ENCODE results near the gene ZSWIM6. TPM values are rescaled to one million over a fixed set of nuclear protein-coding genes. Genes with fewer than 3 reads are reported as not detected.

The ZSWIM6 gene
- total RNA-seq, 1 experiment from 2014 or later: 10.0 TPM

DNA sequence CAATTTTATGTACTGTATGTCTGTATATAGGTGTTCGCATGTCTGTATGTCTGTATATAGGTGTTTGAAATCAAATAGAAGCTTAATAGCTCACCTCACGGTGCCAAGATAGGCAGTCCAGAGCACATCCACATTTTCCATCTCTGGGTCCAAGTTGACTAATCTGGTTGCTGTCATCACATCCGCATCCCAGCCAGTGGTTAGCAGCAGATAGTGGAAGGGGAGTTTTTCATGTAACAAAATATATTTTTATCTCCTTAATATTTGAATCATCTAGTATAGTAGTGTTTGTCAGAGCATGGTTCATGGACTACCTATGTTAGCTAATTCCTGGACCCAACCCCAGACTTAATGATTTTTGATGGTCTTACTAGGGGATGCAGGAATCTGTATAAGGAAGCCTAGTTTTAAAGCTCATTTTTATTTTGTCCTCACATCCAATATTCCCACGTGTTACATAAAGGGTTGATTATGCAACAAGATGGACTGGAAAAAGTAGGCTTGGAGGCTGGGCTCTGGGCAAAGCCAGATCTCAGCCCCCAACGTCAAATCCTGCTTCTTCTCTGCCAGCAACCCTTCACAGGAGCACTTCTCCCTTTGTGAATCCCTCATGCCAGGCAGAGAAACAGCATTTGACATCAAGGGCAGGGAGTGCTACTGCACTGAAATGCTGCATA lies 219.7 kb downstream of the ZSWIM6 start:
- BruUV-seq (replicated peaks): no TSS peak
- Mint-ChIP-seq H3K27me3 (ENCODE audit: insufficient read depth, unreplicated experiment) (no peaks in the 10 kb centered on the region), H3K36me3 (ENCODE audit: insufficient read depth, unreplicated experiment) (peaks cover 5% of the 10 kb centered on the region), H3K27ac (ENCODE audit: unreplicated experiment) (no peak overlapping the region), H3K9me3 (ENCODE audit: unreplicated experiment) (peaks cover 12% of the 10 kb centered on the region), H3K4me1 (ENCODE audit: low read depth, unreplicated experiment) (peaks cover 6% of the 10 kb centered on the region), H3K4me3 (ENCODE audit: unreplicated experiment) (no peak overlapping the region)
- Histone ChIP-seq H3K4me3 (ENCODE audit: low read depth, low read length) (no peak overlapping the region), H3K9me3 (no peaks in the 10 kb centered on the region), H3K36me3 (ENCODE audit: control insufficient read depth, insufficient read depth, low read length) (no peaks in the 10 kb centered on the region), H3K27me3 (replicated peaks; ENCODE audit: control insufficient read depth, insufficient read depth, low read length) (no peaks in the 10 kb centered on the region), H3K4me1 (no peaks in the 10 kb centered on the region)
- TF ChIP-seq, protein P1, sequence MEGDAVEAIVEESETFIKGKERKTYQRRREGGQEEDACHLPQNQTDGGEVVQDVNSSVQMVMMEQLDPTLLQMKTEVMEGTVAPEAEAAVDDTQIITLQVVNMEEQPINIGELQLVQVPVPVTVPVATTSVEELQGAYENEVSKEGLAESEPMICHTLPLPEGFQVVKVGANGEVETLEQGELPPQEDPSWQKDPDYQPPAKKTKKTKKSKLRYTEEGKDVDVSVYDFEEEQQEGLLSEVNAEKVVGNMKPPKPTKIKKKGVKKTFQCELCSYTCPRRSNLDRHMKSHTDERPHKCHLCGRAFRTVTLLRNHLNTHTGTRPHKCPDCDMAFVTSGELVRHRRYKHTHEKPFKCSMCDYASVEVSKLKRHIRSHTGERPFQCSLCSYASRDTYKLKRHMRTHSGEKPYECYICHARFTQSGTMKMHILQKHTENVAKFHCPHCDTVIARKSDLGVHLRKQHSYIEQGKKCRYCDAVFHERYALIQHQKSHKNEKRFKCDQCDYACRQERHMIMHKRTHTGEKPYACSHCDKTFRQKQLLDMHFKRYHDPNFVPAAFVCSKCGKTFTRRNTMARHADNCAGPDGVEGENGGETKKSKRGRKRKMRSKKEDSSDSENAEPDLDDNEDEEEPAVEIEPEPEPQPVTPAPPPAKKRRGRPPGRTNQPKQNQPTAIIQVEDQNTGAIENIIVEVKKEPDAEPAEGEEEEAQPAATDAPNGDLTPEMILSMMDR (IDR thresholded peaks at IDR 0.05; ENCODE audit: insufficient read depth in 1 of 2, low read depth in 1 of 2, low read length in 1 of 2, severe bottlenecking in 1 of 2, unreplicated experiment in 1 of 2): no peak
- no peak for DNase-seq
- intact Hi-C loops (cut with micrococcal nuclease; ENCODE audit: unreplicated experiment): no loop called here
- ChIA-PET POLR2A (no interaction called here), CTCF (no interaction called here)

DNA sequence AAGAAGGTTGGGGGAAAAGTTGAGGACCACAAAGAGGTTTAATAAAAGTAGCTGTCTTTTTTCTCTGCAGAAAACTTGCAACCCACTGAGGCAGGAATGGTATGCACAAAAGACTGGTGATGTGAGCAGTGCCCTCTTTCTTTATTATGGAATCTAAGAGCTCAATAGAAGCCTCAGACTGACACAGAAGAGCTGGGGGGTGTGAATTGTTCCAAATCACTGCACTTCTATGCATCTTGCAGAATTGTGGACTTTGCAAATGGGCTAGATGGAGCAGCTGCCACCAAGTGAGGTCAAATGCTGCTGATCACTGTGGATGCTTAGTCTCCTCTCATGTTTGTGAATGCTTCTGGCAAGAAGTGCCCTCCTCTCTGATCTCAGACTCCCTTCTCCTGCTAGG lies 227.1 kb downstream of the ZSWIM6 start:
- H3K27ac Mint-ChIP-seq (ENCODE audit: unreplicated experiment): no peak overlapping the region
- no TSS peak for BruUV-seq (replicated peaks)

DNA sequence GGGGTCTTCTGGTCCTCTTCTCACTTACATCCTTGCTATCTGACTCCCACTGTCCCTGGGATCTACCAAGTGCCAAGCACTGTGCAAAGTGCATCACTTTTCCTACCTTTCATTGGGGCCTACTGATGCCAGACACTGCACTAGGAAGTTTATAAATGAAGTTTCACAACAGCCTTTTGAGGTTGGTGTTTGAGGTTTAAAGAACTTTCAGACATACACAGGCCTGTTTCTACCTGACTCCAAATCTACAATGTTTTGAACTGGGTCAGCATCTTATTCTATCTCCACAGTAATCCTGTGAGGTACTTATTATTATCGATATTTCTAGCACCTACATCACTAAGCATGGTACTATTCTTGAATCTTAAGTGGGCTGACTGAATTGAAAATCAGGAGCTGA lies 227.7 kb downstream of the ZSWIM6 start:
- Mint-ChIP-seq H3K27me3 (ENCODE audit: insufficient read depth, unreplicated experiment) (no peaks in the 10 kb centered on the region), H3K36me3 (ENCODE audit: insufficient read depth, unreplicated experiment) (no peaks in the 10 kb centered on the region), H3K4me3 (ENCODE audit: unreplicated experiment) (no peak overlapping the region), H3K4me1 (ENCODE audit: low read depth, unreplicated experiment) (peaks cover 6% of the 10 kb centered on the region), H3K9me3 (ENCODE audit: unreplicated experiment) (peaks cover 9% of the 10 kb centered on the region), H3K27ac (ENCODE audit: unreplicated experiment) (no peak overlapping the region)
- POLR2A ChIA-PET: no interaction called here
- TF ChIP-seq, protein P1 (IDR thresholded peaks at IDR 0.05; ENCODE audit: insufficient read depth in 1 of 2, low read depth in 1 of 2, low read length in 1 of 2, severe bottlenecking in 1 of 2, unreplicated experiment in 1 of 2): no peak
- Histone ChIP-seq H3K27me3 (replicated peaks; ENCODE audit: control insufficient read depth, insufficient read depth, low read length) (no peaks in the 10 kb centered on the region), H3K4me1 (no peaks in the 10 kb centered on the region), H3K36me3 (ENCODE audit: control insufficient read depth, insufficient read depth, low read length) (no peaks in the 10 kb centered on the region), H3K4me3 (ENCODE audit: low read depth, low read length) (no peak overlapping the region), H3K9me3 (no peaks in the 10 kb centered on the region)
- no TSS peak for BruUV-seq (replicated peaks)
- intact Hi-C loops (cut with micrococcal nuclease; ENCODE audit: unreplicated experiment): no loop called here
- DNase-seq: no peak
- CTCF ChIA-PET: no interaction called here

More for the DNA sequence above, 227.1 kb downstream of the ZSWIM6 start:
- TF ChIP-seq, protein P1 (IDR thresholded peaks at IDR 0.05; ENCODE audit: insufficient read depth in 1 of 2, low read depth in 1 of 2, low read length in 1 of 2, severe bottlenecking in 1 of 2, unreplicated experiment in 1 of 2): no peak
- Histone ChIP-seq H3K9me3 (no peaks in the 10 kb centered on the region), H3K36me3 (ENCODE audit: control insufficient read depth, insufficient read depth, low read length) (no peaks in the 10 kb centered on the region), H3K4me1 (no peaks in the 10 kb centered on the region), H3K4me3 (ENCODE audit: low read depth, low read length) (no peak overlapping the region), H3K27me3 (replicated peaks; ENCODE audit: control insufficient read depth, insufficient read depth, low read length) (no peaks in the 10 kb centered on the region)
- POLR2A ChIA-PET: no interaction called here
- no peak overlapping the region for H3K4me3 Mint-ChIP-seq (ENCODE audit: unreplicated experiment)
- CTCF ChIA-PET: no interaction called here
- H3K9me3 Mint-ChIP-seq (ENCODE audit: unreplicated experiment): peaks cover 12% of the 10 kb centered on the region
- H3K36me3 Mint-ChIP-seq (ENCODE audit: insufficient read depth, unreplicated experiment): no peaks in the 10 kb centered on the region
- no peak for DNase-seq
- no peaks in the 10 kb centered on the region for H3K27me3 Mint-ChIP-seq (ENCODE audit: insufficient read depth, unreplicated experiment)
- peaks cover 6% of the 10 kb centered on the region for H3K4me1 Mint-ChIP-seq (ENCODE audit: low read depth, unreplicated experiment)
- intact Hi-C loops (cut with micrococcal nuclease; ENCODE audit: unreplicated experiment): no loop called here

Measured in Caco-2 (cell line).